Mesothelial cell of epicardium (in vitro differentiated cells): Measurements from ENCODE around the gene AGR3. TPM values are rescaled to one million over a fixed set of nuclear protein-coding genes. Genes with fewer than 3 reads are reported as not detected.

ENCODE experiments used
- DNase-seq, 2 experiments: peaks; one replicate each; pipeline ENCODE4 v3.0.0; 2021; ENCODE audit warnings: low spot score in 2 of 2; ENCODE audit not compliant: unreplicated experiment in 2 of 2
- H3K27ac Mint-ChIP-seq: 2 replicates; pipeline ENCODE4 v1.8.0; 2021; ENCODE audit warnings: mixed read lengths
- H3K27me3 Mint-ChIP-seq: 2 replicates; pipeline ENCODE4 v1.8.0; 2021; ENCODE audit warnings: low read depth, mixed read lengths
- H3K36me3 Mint-ChIP-seq: 2 replicates; pipeline ENCODE4 v1.8.0; 2021; ENCODE audit warnings: mixed read lengths
- H3K4me1 Mint-ChIP-seq: 2 replicates; pipeline ENCODE4 v1.8.0; 2021; ENCODE audit warnings: mixed read lengths
- H3K4me3 Mint-ChIP-seq: 2 replicates; pipeline ENCODE4 v1.8.0; 2021; ENCODE audit warnings: mild to moderate bottlenecking, moderate library complexity, mixed read lengths
- H3K9me3 Mint-ChIP-seq: 2 replicates; pipeline ENCODE4 v1.8.0; 2021; ENCODE audit warnings: mixed read lengths
- CTCF ChIP-seq: fragments of 200-600 bp; sonication (generic); IDR thresholded peaks from one replicate; pipeline ENCODE4 v1.5.0; 2021; ENCODE audit warnings: antibody characterized with exemption; ENCODE audit not compliant: unreplicated experiment
- total RNA-seq: library from RNA; stranded (reverse); gene quantifications from 3 replicates; pipeline ENCODE4 v1.2.1, GENCODE V29; 2021

Gene AGR3
- total RNA-seq, 1 donor from 2014 or later = 1.7 TPM

GRCh38 chr7:16900209-16900768 is 18.5 kb upstream of the AGR3 start:
- Mint-ChIP-seq H3K27me3 (no peaks in the 10 kb centered on the region), H3K9me3 (peaks cover 31% of the 10 kb centered on the region), H3K4me3 (no peak overlapping the region), H3K4me1 (peaks cover 12% of the 10 kb centered on the region), H3K36me3 (peaks cover 1% of the 10 kb centered on the region), H3K27ac (no peak overlapping the region)
- no peak for TF ChIP-seq CTCF
- DNase-seq = no peak

- peaks cover 13% of the 10 kb centered on the region for H3K9me3 Mint-ChIP-seq
Measured at GRCh38 chr7:16891874-16892643, 10.3 kb upstream of the AGR3 start.

GRCh38 chr7:16891338-16891737 is 9.6 kb upstream of the AGR3 start:
- H3K27ac Mint-ChIP-seq = no peak overlapping the region
- no peaks in the 10 kb centered on the region for H3K27me3 Mint-ChIP-seq
- H3K36me3 Mint-ChIP-seq = no peaks in the 10 kb centered on the region
- peaks cover 5% of the 10 kb centered on the region for H3K4me1 Mint-ChIP-seq
- no peak for DNase-seq
- H3K9me3 Mint-ChIP-seq = peaks cover 12% of the 10 kb centered on the region
- no peak for TF ChIP-seq CTCF
- H3K4me3 Mint-ChIP-seq = no peak overlapping the region

More at GRCh38 chr7:16891874-16892643, 10.3 kb upstream of the AGR3 start:
- H3K4me3 Mint-ChIP-seq = no peak overlapping the region
- TF ChIP-seq CTCF = no peak
- DNase-seq = no peak
- no peaks in the 10 kb centered on the region for H3K27me3 Mint-ChIP-seq
- peaks cover 5% of the 10 kb centered on the region for H3K4me1 Mint-ChIP-seq
- no peaks in the 10 kb centered on the region for H3K36me3 Mint-ChIP-seq
- H3K27ac Mint-ChIP-seq = no peak overlapping the region

- no peaks in the 10 kb centered on the region for H3K9me3 Mint-ChIP-seq
- no peak overlapping the region for H3K4me3 Mint-ChIP-seq
- no peaks in the 10 kb centered on the region for H3K36me3 Mint-ChIP-seq
- no peak overlapping the region for H3K27ac Mint-ChIP-seq
- H3K27me3 Mint-ChIP-seq = no peaks in the 10 kb centered on the region
- no peak for TF ChIP-seq CTCF
- DNase-seq = no peak
- peaks cover 10% of the 10 kb centered on the region for H3K4me1 Mint-ChIP-seq
Measured at GRCh38 chr7:16889851-16890415, 8.2 kb upstream of the AGR3 start.

- DNase-seq = no peak
- Mint-ChIP-seq H3K27me3 (no peaks in the 10 kb centered on the region), H3K4me1 (peaks cover 10% of the 10 kb centered on the region), H3K27ac (no peak overlapping the region), H3K36me3 (no peaks in the 10 kb centered on the region), H3K9me3 (no peaks in the 10 kb centered on the region), H3K4me3 (no peak overlapping the region)
- no peak for TF ChIP-seq CTCF
Measured at GRCh38 chr7:16889305-16889704, 7.5 kb upstream of the AGR3 start.
